H1 (cell line): Measurements from ENCODE around the gene CNOT1. TPM values are rescaled to one million over a fixed set of nuclear protein-coding genes. Genes with fewer than 3 reads are reported as not detected.

ENCODE experiments used
- CTCF ChIA-PET: fragments of 300-600 bp; sonication (Branson Sonifier 250); formaldehyde crosslinking; loops from one replicate; lab custom pipeline; 2021; ENCODE audit not compliant: partially characterized antibody; lab: Charles Lee
- POLR2A ChIA-PET: fragments of 300-600 bp; sonication (Branson Sonifier 250); formaldehyde crosslinking; loops from one replicate; lab custom pipeline; 2021; ENCODE audit warnings: inconsistent platforms; ENCODE audit not compliant: partially characterized antibody; lab: Charles Lee
- DNase-seq, 2 experiments: peaks; one replicate each; pipeline versions ENCODE4 v3.0.0 to v3.0.0-alpha.2; 2010 to 2022; ENCODE audit warnings: low spot score in 2 of 2, low read depth in 1 of 2, mixed read lengths in 1 of 2
- FAIRE-seq: peaks from 2 replicates; lab custom pipeline; 2011; peaks lifted over from hg19 to GRCh38; lab: Jason Lieb, UNC
- H2AFZ ChIP-seq: 2 replicates; pipeline ENCODE4 v1.8.1; 2012; ENCODE audit warnings: low read length, inconsistent platforms
- H2AK5ac ChIP-seq: 2 replicates; pipeline ENCODE4 v1.6.1; 2013; ENCODE audit warnings: low read depth, low read length
- H2BK120ac ChIP-seq: replicated peaks from 2 replicates; pipeline ENCODE3; 2013; ENCODE audit warnings: low read depth, low read length, inconsistent platforms
- H2BK12ac ChIP-seq: 2 replicates; pipeline ENCODE4 v1.6.1; 2013; ENCODE audit warnings: low read depth, low read length
- H2BK15ac ChIP-seq: 2 replicates; pipeline ENCODE4 v1.6.1; 2013; ENCODE audit warnings: low read length
- H2BK20ac ChIP-seq: 2 replicates; pipeline ENCODE4 v1.6.1; 2013; ENCODE audit warnings: low read length
- H2BK5ac ChIP-seq: 2 replicates; pipeline ENCODE4 v1.6.1; 2013; ENCODE audit warnings: low read depth, low read length
- H3K14ac ChIP-seq: 2 replicates; pipeline ENCODE4 v1.6.1; 2013; ENCODE audit warnings: inconsistent platforms; ENCODE audit not compliant: insufficient read length
- H3K18ac ChIP-seq: 2 replicates; pipeline ENCODE4 v1.6.1; 2013; ENCODE audit warnings: low read length; ENCODE audit errors: extremely low read depth
- H3K23ac ChIP-seq: 2 replicates; pipeline ENCODE4 v1.6.1; 2013; ENCODE audit warnings: inconsistent platforms; ENCODE audit not compliant: insufficient read length
- H3K23me2 ChIP-seq: 2 replicates; pipeline ENCODE4 v1.6.1; 2013; ENCODE audit warnings: low read depth, low read length
- H3K27ac ChIP-seq: 2 replicates; pipeline ENCODE4 v1.6.1; 2011; ENCODE audit warnings: low read depth, low read length, inconsistent platforms
- H3K27me3 ChIP-seq, 4 experiments: replicated peaks in 1 of 4; 1 replicate in 1 of 4; 2 replicates in 3 of 4; pipeline versions ENCODE4 v1.6.1 to v1.8.1; 2011 to 2013; ENCODE audit warnings: low read length in 3 of 4, mild to moderate bottlenecking in 3 of 4, inconsistent platforms in 2 of 4, mixed read lengths in 2 of 4, moderate library complexity in 1 of 4; ENCODE audit not compliant: control insufficient read depth in 3 of 4, insufficient read depth in 3 of 4; ENCODE audit errors: extremely low read depth in 1 of 4
- H3K36me3 ChIP-seq, 4 experiments: 2 replicates each; pipeline versions ENCODE4 v1.6.1 to v1.8.1; 2011 to 2013; ENCODE audit warnings: mild to moderate bottlenecking in 4 of 4, low read length in 3 of 4, moderate library complexity in 2 of 4, control low read depth in 1 of 4, inconsistent platforms in 1 of 4; ENCODE audit not compliant: insufficient read depth in 4 of 4, control insufficient read depth in 2 of 4
- H3K4ac ChIP-seq: replicated peaks from 2 replicates; pipeline ENCODE3; 2013; ENCODE audit warnings: low read length, low read depth, mixed read lengths, inconsistent platforms; ENCODE audit not compliant: insufficient read length
- H3K4me1 ChIP-seq, 4 experiments: replicated peaks in 1 of 4; 1 replicate in 1 of 4; 2 replicates in 3 of 4; pipeline versions ENCODE4 v1.6.1 to v1.8.1; 2011 to 2013; ENCODE audit warnings: low read length in 3 of 4, inconsistent platforms in 2 of 4, mixed read lengths in 1 of 4; ENCODE audit not compliant: insufficient read depth in 4 of 4, control insufficient read depth in 3 of 4
- H3K4me2 ChIP-seq, 2 experiments: 2 replicates each; pipeline versions ENCODE4 v1.6.1 to v1.8.1; 2011 to 2013; ENCODE audit warnings: low read depth in 2 of 2, low read length in 2 of 2, control low read depth in 1 of 2, inconsistent platforms in 1 of 2, mild to moderate bottlenecking in 1 of 2; ENCODE audit not compliant: insufficient read depth in 1 of 2
- H3K4me3 ChIP-seq, 4 experiments: fragments of 200-600, 300-600 bp in 1 of 4; sonication (generic), shearing (Covaris generic), sonication (Bioruptor Twin) in 1 of 4; 2 replicates each; pipeline versions ENCODE4 v1.5.1 to v1.8.1; 2011 to 2016; ENCODE audit warnings: low read length in 4 of 4, low read depth in 3 of 4, control low read depth in 2 of 4, inconsistent platforms in 2 of 4, mild to moderate bottlenecking in 2 of 4, mixed read lengths in 1 of 4, moderate library complexity in 1 of 4; ENCODE audit not compliant: insufficient read depth in 2 of 4; ENCODE audit errors: extremely low read depth in 1 of 4
- H3K56ac ChIP-seq: replicated peaks from 2 replicates; pipeline ENCODE3; 2013; ENCODE audit warnings: low read depth, mild to moderate bottlenecking, mixed read lengths, low read length, inconsistent platforms; ENCODE audit not compliant: insufficient read length
- H3K79me1 ChIP-seq: 2 replicates; pipeline ENCODE4 v1.6.1; 2013; ENCODE audit warnings: low read depth, low read length, control low read depth
- H3K79me2 ChIP-seq, 2 experiments: 2 replicates each; pipeline versions ENCODE4 v1.6.1 to v1.8.1; 2012 to 2013; ENCODE audit warnings: low read length in 2 of 2, mild to moderate bottlenecking in 2 of 2, inconsistent platforms in 1 of 2; ENCODE audit not compliant: insufficient read depth in 2 of 2, control insufficient read depth in 1 of 2
- H3K9ac ChIP-seq, 4 experiments: replicated peaks in 1 of 4; 1 replicate in 1 of 4; 2 replicates in 3 of 4; pipeline versions ENCODE4 v1.6.1 to v1.8.1; 2011 to 2013; ENCODE audit warnings: low read depth in 3 of 4, low read length in 3 of 4, control low read depth in 2 of 4, mild to moderate bottlenecking in 2 of 4, moderate library complexity in 2 of 4, inconsistent platforms in 1 of 4; ENCODE audit errors: extremely low read depth in 1 of 4
- H3K9me3 ChIP-seq, 2 experiments: 2 replicates each; pipeline versions ENCODE4 v1.6.1 to v1.8.1; 2012 to 2013; ENCODE audit warnings: mild to moderate bottlenecking in 2 of 2, moderate library complexity in 2 of 2, control low read depth in 1 of 2, inconsistent platforms in 1 of 2, low read depth in 1 of 2, low read length in 1 of 2, mixed read lengths in 1 of 2; ENCODE audit not compliant: insufficient read depth in 2 of 2
- H4K20me1 ChIP-seq, 2 experiments: replicated peaks in 1 of 2; 2 replicates each; pipeline versions ENCODE3 to v1.8.1; 2011 to 2013; ENCODE audit warnings: inconsistent platforms in 2 of 2, low read length in 2 of 2, mild to moderate bottlenecking in 1 of 2; ENCODE audit not compliant: insufficient read depth in 2 of 2, control insufficient read depth in 1 of 2
- H4K5ac ChIP-seq: 2 replicates; pipeline ENCODE4 v1.6.1; 2013; ENCODE audit warnings: low read length, low read depth, mixed read lengths, inconsistent platforms; ENCODE audit not compliant: insufficient read length
- H4K8ac ChIP-seq: 2 replicates; pipeline ENCODE4 v1.8.0; 2013; ENCODE audit warnings: mild to moderate bottlenecking, moderate library complexity, low read length, inconsistent platforms; ENCODE audit not compliant: insufficient read depth; ENCODE audit errors: extremely low read depth
- H4K91ac ChIP-seq: replicated peaks from 2 replicates; pipeline ENCODE3; 2013; ENCODE audit warnings: low read length, mixed read lengths, inconsistent platforms; ENCODE audit not compliant: insufficient read length
- BCL11A ChIP-seq, 2 experiments: IDR thresholded peaks; one replicate each; pipeline ENCODE4 v1.6.1; 2011; ENCODE audit warnings: low read depth in 2 of 2, low read length in 2 of 2, mild to moderate bottlenecking in 2 of 2
- CREB1 ChIP-seq: IDR thresholded peaks from 2 replicates; pipeline ENCODE4 v1.6.1; 2012; ENCODE audit warnings: inconsistent platforms
- GTF2F1 ChIP-seq: IDR thresholded peaks from 2 replicates; pipeline ENCODE4 v1.6.1; 2012; ENCODE audit warnings: low read depth, low read length, improper control_type of control experiment, borderline replicate concordance
- MAFK ChIP-seq: IDR thresholded peaks from 2 replicates; pipeline ENCODE4 v1.6.1; 2012; ENCODE audit warnings: low read depth, mild to moderate bottlenecking, improper control_type of control experiment, low read length
- SAP30 ChIP-seq: fragments of 300-600 bp; sonication (generic); IDR thresholded peaks from 2 replicates; pipeline ENCODE4 v1.7.1; 2012; ENCODE audit warnings: low read length, moderate library complexity, mild to moderate bottlenecking, inconsistent platforms; ENCODE audit not compliant: insufficient read depth, insufficient replicate concordance
- SIRT6 ChIP-seq: IDR thresholded peaks from one replicate; pipeline ENCODE4 v1.7.1; 2012; ENCODE audit warnings: low read length, inconsistent platforms
- WGBS, 2 experiments: shearing (Covaris generic) in 1 of 2; methylation state at CpG; one replicate each; pipeline versions ENCODE4 v1.1.6 to v1.1.7; 2013 to 2015; ENCODE audit warnings: low lambda C conversion rate in 2 of 2, mixed read lengths in 2 of 2, inconsistent platforms in 1 of 2, low coverage in 1 of 2, missing lambda C conversion rate in 1 of 2; ENCODE audit not compliant: insufficient replicate concordance in 2 of 2, insufficient coverage in 1 of 2, insufficient read length in 1 of 2; ENCODE audit errors: extremely low coverage in 1 of 2, missing lambda C conversion rate in 1 of 2; 5-methylcytosine and 5-hydroxymethylcytosine counted together
- long read RNA-seq, 2 experiments: library from RNA in 1 of 2; library from capped mRNA in 1 of 2; stranded (forward); transcript quantifications; one replicate each; pipeline ENCODE4 v2.0.0, GENCODE V29; 2021; ENCODE audit warnings: inconsistent platforms in 1 of 2
- polyA minus RNA-seq, 3 experiments: library from RNA; depleted of rRNA, polyadenylated mRNA; stranded (reverse); fragments of >200 nt; gene quantifications; 1 replicate in 2 of 3; 2 replicates in 1 of 3; pipeline ENCODE4 v1.2.3, GENCODE V29; 2011
- polyA plus RNA-seq, 7 experiments: library from polyadenylated mRNA; depleted of rRNA in 3 of 7; stranded (reverse) in 5 of 7; unstranded in 2 of 7; fragments of >200 nt in 5 of 7; fragments of 200-250 nt in 2 of 7; gene quantifications; 1 replicate in 5 of 7; 2 replicates in 1 of 7; 4 replicates in 1 of 7; pipeline versions ENCODE4 v1.2.1 to v1.2.3, GENCODE V29; 2011 to 2013; ENCODE audit warnings: missing spikeins in 2 of 7, mixed read lengths in 2 of 7
- total RNA-seq: library from RNA; stranded (reverse); fragmentation: NEBNext Ultra II Directional; extraction: Animal tissue kit (Norgen Biotek cat#: 25700); gene quantifications from 2 replicates; pipeline ENCODE4 v1.2.1, GENCODE V29; 2021

The CNOT1 gene
- total RNA-seq: 306 and 309 TPM in 2 replicates
- 198 and 319 TPM in 2 replicates for polyA plus RNA-seq (2011; rRNA removed)
- polyA plus RNA-seq (2011; cell fraction: cytosol; rRNA removed): 228 TPM
- 262 TPM for polyA plus RNA-seq (2011; cell fraction: nucleus; rRNA removed)
- polyA plus RNA-seq (2012, experiment 1 of 2): 221 to 295 TPM (median 283 TPM) in 4 replicates
- 11.7 TPM for polyA plus RNA-seq (2012, experiment 2 of 2)
- polyA plus RNA-seq (2013, experiment 1 of 2): 92.1 TPM
- 88.4 TPM for polyA plus RNA-seq (2013, experiment 2 of 2)
- 1,134 and 1,705 TPM in 2 replicates for polyA minus RNA-seq (2011; rRNA and poly(A)+ RNA removed)
- polyA minus RNA-seq (2011; cell fraction: cytosol; rRNA and poly(A)+ RNA removed): 439 TPM
- polyA minus RNA-seq (2011; cell fraction: nucleus; rRNA and poly(A)+ RNA removed): 471 TPM
- long read RNA-seq, experiment 1, transcript CNOT1-204 (9 exons, 2,280 nt): minor isoform, 5 of 189 reads
- long read RNA-seq, experiment 1, transcript CNOT1-221 (4 exons, 493 nt): major isoform, 11 of 189 reads
- long read RNA-seq, experiment 1, partial matches to known transcripts: 128 of 189 reads
- long read RNA-seq, experiment 1, other reads (novel, unspliced or antisense): 45 of 189 reads
- long read RNA-seq, experiment 2, partial matches to known transcripts: 2 of 4 reads
- long read RNA-seq, experiment 2, other reads (novel, unspliced or antisense): 1 of 4 reads

DNA sequence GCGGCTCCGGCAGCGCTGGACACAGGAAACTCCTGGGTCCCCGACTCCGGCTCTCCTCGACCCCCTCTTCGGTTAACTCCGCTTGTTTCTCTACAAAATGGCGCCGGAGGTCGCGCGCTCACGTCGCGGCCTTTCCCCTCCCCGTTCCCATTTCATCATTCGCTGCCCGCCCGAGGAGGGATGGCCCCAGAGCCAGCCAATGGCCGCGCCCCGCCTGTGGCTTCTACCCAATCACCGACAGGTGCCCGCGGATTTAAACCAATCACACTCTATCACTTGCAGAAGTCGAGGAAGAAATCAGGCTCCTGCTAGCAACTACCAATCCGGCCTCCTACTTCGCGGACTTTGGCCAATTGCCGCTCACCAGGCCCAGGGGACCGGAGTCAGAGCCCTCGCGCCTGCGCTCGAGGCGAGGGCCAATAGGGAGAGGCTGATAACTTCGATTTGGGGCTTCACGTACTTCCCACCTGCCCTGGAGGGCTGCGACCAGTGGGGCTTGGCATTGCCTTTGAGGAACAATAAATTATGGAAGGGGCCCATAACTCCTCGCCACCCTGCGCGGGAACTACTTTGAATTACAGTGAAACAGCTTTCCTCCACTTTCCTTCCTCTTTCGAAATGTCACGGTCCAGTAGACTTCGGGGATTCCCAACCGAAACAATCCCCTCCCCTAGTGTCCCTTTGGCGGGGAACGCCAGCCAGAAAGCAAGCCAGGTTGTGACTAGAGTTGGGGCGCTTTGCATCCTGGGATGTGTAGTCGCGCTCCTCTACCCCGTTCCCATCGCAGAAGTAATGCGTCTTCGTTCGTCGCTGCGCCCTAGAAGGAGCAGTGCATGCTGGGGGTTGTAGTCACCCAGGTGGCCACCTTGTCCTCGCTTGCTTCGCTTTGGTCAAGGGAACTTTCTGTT, at the start of gene CNOT1:
Gene CNOT1, minus strand, starts transcription at position 94 of the 908 bp plus-strand sequence. CDS start 30,489 bp downstream, outside the sequence.
- peaks cover 0 to 3% (median 0%) of the 10 kb centered on the region in 4 experiments; a peak in 3 of 7 replicates for H3K4me1 ChIP-seq
- CTCF ChIA-PET: interaction anchor here (1.0 kb wide), 1 partner anchor 12 kb away, joined by 3 read pairs; no protein-coding TSS in a partner anchor
- H3K4me2 ChIP-seq: peak within 1 kb of the TSS; percentile 85 to 93
- no peak within 1 kb of the TSS for H3K23ac ChIP-seq
- no peak within 1 kb of the TSS for H2BK120ac ChIP-seq
- peak within 1 kb of the TSS; percentile 42; the same call in 1 of the 2 replicates for H2AK5ac ChIP-seq
- H4K8ac ChIP-seq: peak within 1 kb of the TSS; percentile 100
- peak within 1 kb of the TSS; percentile 97; the same call in 1 of the 2 replicates for H2BK12ac ChIP-seq
- H3K18ac ChIP-seq: peak within 1 kb of the TSS; percentile 97
- H2BK5ac ChIP-seq: peak within 1 kb of the TSS; percentile 99
- POLR2A ChIA-PET: interaction anchor here (0.7 to 4.8 kb wide), 11 partner anchors 9 to 59 kb away, joined by 3 to 25 read pairs (median 4); partner anchors contain the start of gene SLC38A7
- peak within 1 kb of the TSS; percentile 98 for H3K27ac ChIP-seq
- 1% methylated on average over 61 of the region's 61 CpGs; no CpG with 5 or more reads in 1 of the 2 experiments for WGBS, 2 experiments
- H4K91ac ChIP-seq: peak within 1 kb of the TSS; percentile 92
- H3K27me3 ChIP-seq: no peaks in the 10 kb centered on the region
- peak; percentile 88 for FAIRE-seq
- DNase-seq: peak; percentile 95 to 97
- H3K79me2 ChIP-seq: peaks cover 20 to 46% of the 10 kb centered on the region in 2 experiments
- H3K14ac ChIP-seq: no peak within 1 kb of the TSS
- H4K5ac ChIP-seq: peak within 1 kb of the TSS; percentile 98
- peak within 1 kb of the TSS; percentile 100 for H3K4ac ChIP-seq
- peak within 1 kb of the TSS; percentile 83 to 99 (median 94) for H3K4me3 ChIP-seq
- no peak within 1 kb of the TSS for H2BK20ac ChIP-seq
- H3K9ac ChIP-seq: peak within 1 kb of the TSS; percentile 98 to 100 (median 99)
- 0 out of 2 replicates have a peak, but pooled peaks cover 2% of the 10 kb centered on the region for H3K79me1 ChIP-seq
- H4K20me1 ChIP-seq: peaks cover 5% of the 10 kb centered on the region in 2 experiments
- H3K36me3 ChIP-seq: peaks cover 0 to under 1% (median 0%) of the 10 kb centered on the region in 4 experiments; a peak in 2 of 8 replicates
- no peaks in the 10 kb centered on the region for H3K9me3 ChIP-seq
- H2BK15ac ChIP-seq: peak within 1 kb of the TSS; percentile 95
- H3K23me2 ChIP-seq: peaks cover 5% of the 10 kb centered on the region
- peak within 1 kb of the TSS; percentile 95 for H3K56ac ChIP-seq
- H2AFZ ChIP-seq: peak within 1 kb of the TSS; percentile 83
- TF ChIP-seq GTF2F1 (0 out of 2 replicates have a peak, but pooled peaks have one; percentile 54), SAP30 (peak; percentile 54), SIRT6 (no peak), BCL11A (IDR thresholded peaks at IDR 0.05; ENCODE audit: low read depth in 2 of 2, low read length in 2 of 2) (no peak), CREB1 (peak; percentile 98), MAFK (0 out of 2 replicates have a peak, but pooled peaks have one; percentile 16)
